ES-I3 (cell line): ENCODE measurements around the gene TMEM39B.
"Not testable (repeated sequence)": the region's sequence is repeated elsewhere in the genome, so short reads cannot be mapped to it uniquely, and the experiment has no call there.

Source experiments
- H3K36me3 ChIP-seq: 2 replicates; pipeline ENCODE4 v1.6.1; 2013; ENCODE audit warnings: mild to moderate bottlenecking, low read length, control low read depth, moderate library complexity; ENCODE audit not compliant: insufficient read depth
- H3K4me1 ChIP-seq: 2 replicates; pipeline ENCODE4 v1.6.1; 2013; ENCODE audit warnings: mild to moderate bottlenecking, control low read depth, low read length; ENCODE audit not compliant: insufficient read depth
- H3K9ac ChIP-seq: 2 replicates; pipeline ENCODE4 v1.6.1; 2013; ENCODE audit warnings: low read depth, mild to moderate bottlenecking, low read length, moderate library complexity
- H3K9me3 ChIP-seq: 2 replicates; pipeline ENCODE4 v1.6.1; 2013; ENCODE audit warnings: mild to moderate bottlenecking, low read length, moderate library complexity; ENCODE audit not compliant: control insufficient read depth, insufficient read depth

TMEM39B gene

GRCh38 chr1:32055416-32055815 is 17.3 kb upstream of the TMEM39B start:
- 0 out of 2 replicates have a peak, but pooled peaks cover 6% of the 10 kb centered on the region for H3K4me1 ChIP-seq
- peaks cover 51% of the 10 kb centered on the region for H3K36me3 ChIP-seq
- no peaks in the 10 kb centered on the region for H3K9me3 ChIP-seq
- no peak overlapping the region for H3K9ac ChIP-seq

DNA sequence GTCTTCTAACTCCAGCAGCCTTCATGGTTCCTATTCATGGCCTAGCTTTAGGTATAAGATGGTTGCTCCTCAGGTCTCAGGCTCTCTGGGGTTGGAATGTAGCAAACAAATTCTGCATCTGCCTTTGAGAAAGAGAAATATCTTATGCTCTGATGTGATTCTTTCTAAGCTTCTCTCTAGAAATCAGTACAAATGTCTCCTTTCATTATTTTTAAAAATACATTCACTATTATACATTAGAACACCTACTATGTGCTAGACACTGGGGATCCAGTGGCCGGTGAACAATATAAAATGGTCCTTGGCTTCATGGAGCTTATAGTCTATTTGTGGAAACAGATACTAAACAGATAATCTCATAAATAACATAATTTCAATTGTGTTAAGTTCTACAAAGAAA is 16.1 kb upstream of the TMEM39B start:
- Histone ChIP-seq H3K4me1 (peaks cover 12% of the 10 kb centered on the region; the same call in 1 of the 2 replicates), H3K36me3 (peaks cover 50% of the 10 kb centered on the region), H3K9me3 (no peaks in the 10 kb centered on the region), H3K9ac (no peak overlapping the region)

DNA sequence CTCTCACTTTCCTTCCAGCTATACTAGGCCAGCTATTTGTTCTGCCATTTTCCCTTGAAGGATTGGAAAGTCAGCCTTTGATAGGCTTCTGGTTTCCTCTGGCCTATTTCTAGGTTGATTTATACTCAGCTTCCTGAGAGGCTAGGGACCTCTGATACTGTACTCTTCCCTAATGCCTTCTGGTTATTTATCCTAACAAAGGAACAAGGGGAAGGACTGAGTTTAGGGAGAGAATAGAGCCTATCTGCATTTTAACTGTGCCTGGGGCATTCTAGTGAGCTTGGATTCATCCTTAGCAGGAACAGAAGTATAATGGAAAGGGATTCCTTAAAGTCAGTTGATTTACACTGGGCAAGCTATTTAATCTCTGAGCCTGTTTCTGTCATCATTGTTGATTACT is 11.8 kb upstream of the TMEM39B start:
- H3K9ac ChIP-seq = no peak overlapping the region
- H3K4me1 ChIP-seq = peaks cover 25% of the 10 kb centered on the region
- no peaks in the 10 kb centered on the region for H3K9me3 ChIP-seq
- peaks cover 20% of the 10 kb centered on the region for H3K36me3 ChIP-seq

GRCh38 chr1:32062867-32063230 is 9.9 kb upstream of the TMEM39B start:
- peaks cover 25% of the 10 kb centered on the region for H3K4me1 ChIP-seq
- no peak overlapping the region for H3K9ac ChIP-seq
- no peaks in the 10 kb centered on the region for H3K9me3 ChIP-seq
- H3K36me3 ChIP-seq = peaks cover 15% of the 10 kb centered on the region

- Histone ChIP-seq H3K4me1 (peaks cover 25% of the 10 kb centered on the region), H3K36me3 (peaks cover 14% of the 10 kb centered on the region), H3K9ac (no peak overlapping the region), H3K9me3 (no peaks in the 10 kb centered on the region)
Measured at GRCh38 chr1:32063261-32063681, 9.5 kb upstream of the TMEM39B start.

GRCh38 chr1:32065613-32066488 is 6.9 kb upstream of the TMEM39B start:
- H3K9me3 ChIP-seq, H3K36me3 ChIP-seq, H3K9ac ChIP-seq: not testable (repeated sequence)
- H3K4me1 ChIP-seq = peaks cover 24% of the 10 kb centered on the region

GRCh38 chr1:32066489-32066873 is 6.3 kb upstream of the TMEM39B start:
- Histone ChIP-seq H3K9ac (no peak overlapping the region), H3K4me1 (peaks cover 19% of the 10 kb centered on the region), H3K36me3 (peaks cover 2% of the 10 kb centered on the region; the same call in 1 of the 2 replicates)

GRCh38 chr1:32068957-32069588 is 3.7 kb upstream of the TMEM39B start:
- Histone ChIP-seq H3K36me3 (no peaks in the 10 kb centered on the region), H3K9ac (no peak overlapping the region), H3K4me1 (peaks cover 9% of the 10 kb centered on the region; the same call in 1 of the 2 replicates), H3K9me3 (no peaks in the 10 kb centered on the region)

More at GRCh38 chr1:32066489-32066873, 6.3 kb upstream of the TMEM39B start:
- H3K9me3 ChIP-seq = no peaks in the 10 kb centered on the region

DNA sequence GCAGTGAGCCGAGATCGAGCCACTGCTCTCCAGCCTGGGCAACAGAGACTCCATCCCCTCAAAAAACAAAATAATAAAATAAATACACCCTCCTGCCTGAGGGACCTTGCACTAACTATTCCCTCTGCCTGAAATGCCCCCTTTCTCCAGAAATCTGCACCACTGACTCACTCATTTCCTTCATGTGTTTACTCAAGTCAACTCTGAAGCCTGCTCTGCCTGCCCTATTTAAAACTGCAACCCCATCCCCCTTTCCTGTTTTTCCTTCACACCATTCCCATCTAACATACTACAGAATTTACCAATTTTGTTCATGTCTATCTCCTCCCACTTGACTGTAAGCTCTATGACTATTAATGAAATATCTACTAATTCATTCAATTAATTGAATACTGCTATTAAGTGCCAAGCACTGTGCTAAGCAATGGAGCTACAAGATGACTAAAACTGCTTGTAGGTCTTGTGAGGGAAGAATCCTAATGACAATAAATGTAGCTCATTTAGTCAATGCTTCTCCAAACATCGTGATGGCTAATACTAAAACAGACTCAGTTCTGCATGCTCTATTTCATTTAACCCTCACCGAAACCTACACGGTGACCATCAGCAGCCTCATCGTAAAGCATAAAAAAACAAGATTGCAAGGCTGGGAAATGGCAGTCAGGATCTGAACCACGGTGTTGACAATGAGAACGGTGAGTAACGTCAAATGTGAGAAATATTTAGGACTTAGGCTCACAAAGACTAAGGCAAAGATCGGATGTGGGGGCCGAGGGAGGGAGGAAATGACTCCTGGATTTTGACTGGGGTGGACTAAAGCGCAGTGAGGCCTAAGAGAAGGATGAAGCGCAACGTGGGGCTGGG is 749 bp upstream of the TMEM39B start:
- Histone ChIP-seq H3K36me3 (no peaks in the 10 kb centered on the region), H3K9me3 (no peaks in the 10 kb centered on the region), H3K9ac (peak overlapping the region; percentile 92), H3K4me1 (peaks cover 9% of the 10 kb centered on the region; the same call in 1 of the 2 replicates)

- peaks cover 4% of the 10 kb centered on the region; the same call in 1 of the 2 replicates for H3K36me3 ChIP-seq
- no peaks in the 10 kb centered on the region for H3K9me3 ChIP-seq
- H3K4me1 ChIP-seq = peaks cover 15% of the 10 kb centered on the region
- peak overlapping the region; percentile 92; the same call in 1 of the 2 replicates for H3K9ac ChIP-seq
Measured at GRCh38 chr1:32073299-32074229, 825 bp downstream of the TMEM39B start.

DNA sequence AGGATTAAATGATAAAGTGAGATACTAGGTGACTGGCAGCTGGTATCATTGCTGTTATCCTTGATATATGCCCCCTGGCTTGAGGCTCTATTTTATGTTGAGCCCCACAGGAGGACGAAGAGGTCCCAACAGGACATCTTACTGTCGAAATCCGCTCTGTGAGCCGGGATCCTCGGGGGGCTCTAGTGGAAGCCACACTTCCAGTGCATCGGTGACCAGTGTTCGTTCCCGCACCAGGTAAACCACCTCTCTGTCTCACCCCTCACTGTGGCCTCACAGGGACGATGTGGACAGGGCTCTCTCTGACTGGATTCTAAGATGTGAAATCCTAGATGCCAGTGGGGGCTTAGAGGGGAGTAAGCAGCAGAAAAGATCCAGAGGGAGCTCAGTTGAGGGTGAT is 2.1 kb downstream of the TMEM39B start:
- peaks cover 11% of the 10 kb centered on the region for H3K4me1 ChIP-seq
- peaks cover 4% of the 10 kb centered on the region for H3K36me3 ChIP-seq
- no peak overlapping the region for H3K9ac ChIP-seq
- no peaks in the 10 kb centered on the region for H3K9me3 ChIP-seq

DNA sequence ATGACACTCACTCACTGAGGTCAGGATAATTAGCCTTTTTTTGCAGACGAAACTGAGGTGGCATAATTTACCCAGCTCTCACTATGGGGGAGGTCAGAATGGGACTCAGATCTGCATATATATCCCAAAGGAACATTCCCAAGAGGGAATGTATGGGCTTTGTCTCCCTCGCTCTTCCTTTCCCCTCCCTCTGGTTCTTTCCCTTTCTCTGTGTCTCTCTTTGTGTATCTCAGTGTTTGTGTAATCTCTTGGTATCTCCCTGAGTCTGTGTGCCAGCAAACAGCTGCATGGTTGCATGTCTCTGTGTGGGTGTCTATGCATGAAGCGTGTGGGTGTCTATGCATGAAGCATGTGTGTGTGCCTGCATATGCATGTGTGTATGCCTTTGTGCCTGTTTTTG is 4.7 kb downstream of the TMEM39B start:
- H3K9me3 ChIP-seq = no peaks in the 10 kb centered on the region
- H3K4me1 ChIP-seq = peaks cover 7% of the 10 kb centered on the region; the same call in 1 of the 2 replicates
- peaks cover 4% of the 10 kb centered on the region for H3K36me3 ChIP-seq
- H3K9ac ChIP-seq = no peak overlapping the region

DNA sequence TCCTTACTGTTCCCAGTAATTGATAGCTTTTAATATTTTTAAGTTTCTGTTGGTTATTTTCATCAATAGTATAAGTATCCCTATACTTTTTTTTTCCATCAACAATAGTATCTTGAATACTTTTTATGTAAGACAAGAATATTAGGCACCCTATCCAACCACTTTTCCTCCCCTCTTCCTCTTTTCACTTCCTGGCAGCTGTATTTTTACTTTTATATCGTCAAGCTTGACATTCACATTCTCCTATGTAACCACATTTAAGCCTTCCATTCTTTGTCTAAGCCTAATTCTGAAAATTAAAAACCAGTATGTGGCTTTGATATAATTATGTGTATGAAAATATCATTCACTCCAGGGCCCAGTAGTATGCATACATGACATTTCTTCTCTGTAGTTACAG is 9.3 kb downstream of the TMEM39B start:
- peaks cover 4% of the 10 kb centered on the region for H3K36me3 ChIP-seq
- peaks cover 7% of the 10 kb centered on the region; the same call in 1 of the 2 replicates for H3K4me1 ChIP-seq
- no peak overlapping the region for H3K9ac ChIP-seq
- H3K9me3 ChIP-seq = no peaks in the 10 kb centered on the region
